Colonic mucosa (tissue), 4 donors: Measurements from ENCODE around the gene MKLN1. TPM values are rescaled to one million over a fixed set of nuclear protein-coding genes. Genes with fewer than 3 reads are reported as not detected.

ENCODE experiments used
- DNase-seq: peaks from one replicate; pipeline ENCODE4 v3.0.0-alpha.2; 2020
- H3K27ac ChIP-seq: fragments of 200-600 bp; one replicate; pipeline ENCODE4 v1.8.0; 2021
- H3K27me3 ChIP-seq: fragments of 200-600 bp; one replicate; pipeline ENCODE4 v1.8.0; 2021
- H3K36me3 ChIP-seq: fragments of 200-600 bp; one replicate; pipeline ENCODE4 v1.8.0; 2021
- H3K4me1 ChIP-seq: fragments of 200-600 bp; one replicate; pipeline ENCODE4 v1.8.0; 2021; ENCODE audit warnings: mild to moderate bottlenecking
- H3K4me3 ChIP-seq: fragments of 200-600 bp; one replicate; pipeline ENCODE4 v1.8.0; 2021
- H3K9ac ChIP-seq, 2 donors: one replicate each; pipeline ENCODE4 v1.7.0; 2013; ENCODE audit warnings: control low read depth in 2 of 2, low read depth in 2 of 2, low read length in 2 of 2
- H3K9me3 ChIP-seq: fragments of 200-600 bp; one replicate; pipeline ENCODE4 v1.8.0; 2021
- CTCF ChIP-seq: fragments of 200-600 bp; IDR thresholded peaks from one replicate; pipeline ENCODE4 v1.8.0; 2022; ENCODE audit warnings: antibody characterized with exemption, mild to moderate bottlenecking
- intact Hi-C: fragments of 100-400 bp; cut with DNase I; formaldehyde crosslinking; loops from one replicate; pipeline ENCODE4 v1.14.1; 2022
- total RNA-seq, 2 donors: library from RNA; stranded (reverse); fragmentation: NEBNext Ultra II Directional in 1 of 2; extraction: Animal tissue kit (Norgen Biotek cat#: 25700) in 1 of 2; gene quantifications; one replicate each; pipeline ENCODE4 v1.2.1, GENCODE V29; 2021
- donor health status: healthy.
- donor health status: DM: no; HTN: no; CAD: no.
- donor health status: DM: no; HTN: no; CAD: no.

MKLN1 gene
- total RNA-seq, 2 donors from 2014 or later: 35.1 to 48.7 TPM

- Histone ChIP-seq H3K4me1 (no peaks in the 10 kb centered on the region), H3K9ac (no peak overlapping the region), H3K9me3 (no peaks in the 10 kb centered on the region), H3K27ac (no peak overlapping the region), H3K36me3 (no peaks in the 10 kb centered on the region), H3K27me3 (no peaks in the 10 kb centered on the region), H3K4me3 (no peak overlapping the region)
- intact Hi-C loops: no loop called here
- no peak for DNase-seq
- TF ChIP-seq CTCF: no peak
These were observed 14.0 kb downstream of the MKLN1 start for GRCh38 chr7:131341690-131342089.

- DNase-seq: no peak
- TF ChIP-seq CTCF: no peak
- Histone ChIP-seq H3K4me1 (no peaks in the 10 kb centered on the region), H3K36me3 (no peaks in the 10 kb centered on the region), H3K27ac (no peak overlapping the region), H3K9ac (no peak overlapping the region), H3K27me3 (no peaks in the 10 kb centered on the region), H3K9me3 (no peaks in the 10 kb centered on the region), H3K4me3 (no peak overlapping the region)
- intact Hi-C loops: no loop called here
These were observed 15.3 kb downstream of the MKLN1 start for GRCh38 chr7:131342864-131343442.

- peaks cover 9% of the 10 kb centered on the region for H3K4me1 ChIP-seq
- no peaks in the 10 kb centered on the region for H3K27me3 ChIP-seq
- H3K4me3 ChIP-seq: no peak overlapping the region
- no peak for DNase-seq
- H3K36me3 ChIP-seq: no peaks in the 10 kb centered on the region
- TF ChIP-seq CTCF: no peak
- no peaks in the 10 kb centered on the region for H3K9me3 ChIP-seq
- intact Hi-C loops: no loop called here
- H3K9ac ChIP-seq: no peak overlapping the region
- no peak overlapping the region for H3K27ac ChIP-seq
These were observed 19.4 kb downstream of the MKLN1 start for GRCh38 chr7:131346885-131347592.

GRCh38 chr7:131352032-131352431 is 24.4 kb downstream of the MKLN1 start:
- Histone ChIP-seq H3K4me1 (peaks cover 9% of the 10 kb centered on the region), H3K36me3 (no peaks in the 10 kb centered on the region)
- intact Hi-C loops: no loop called here

GRCh38 chr7:131354390-131354789 is 26.7 kb downstream of the MKLN1 start:
- no peak for TF ChIP-seq CTCF
- Histone ChIP-seq H3K9me3 (no peaks in the 10 kb centered on the region), H3K27me3 (no peaks in the 10 kb centered on the region), H3K4me3 (no peak overlapping the region), H3K4me1 (peaks cover 4% of the 10 kb centered on the region), H3K9ac (no peak overlapping the region), H3K36me3 (no peaks in the 10 kb centered on the region), H3K27ac (no peak overlapping the region)
- intact Hi-C loops: no loop called here
- DNase-seq: no peak

More at GRCh38 chr7:131352032-131352431, 24.4 kb downstream of the MKLN1 start:
- Histone ChIP-seq H3K9me3 (no peaks in the 10 kb centered on the region), H3K27me3 (no peaks in the 10 kb centered on the region), H3K27ac (no peak overlapping the region), H3K9ac (no peak overlapping the region), H3K4me3 (no peak overlapping the region)
- no peak for TF ChIP-seq CTCF
- DNase-seq: no peak
